ENCODE results near the gene KCP.
A peak's percentile ranks its signal among the peaks of the same experiment; 100 is the strongest.
"Not testable (repeated sequence)": the region's sequence is repeated elsewhere in the genome, so short reads cannot be mapped to it uniquely, and the experiment has no call there.

Gene KCP

DNA sequence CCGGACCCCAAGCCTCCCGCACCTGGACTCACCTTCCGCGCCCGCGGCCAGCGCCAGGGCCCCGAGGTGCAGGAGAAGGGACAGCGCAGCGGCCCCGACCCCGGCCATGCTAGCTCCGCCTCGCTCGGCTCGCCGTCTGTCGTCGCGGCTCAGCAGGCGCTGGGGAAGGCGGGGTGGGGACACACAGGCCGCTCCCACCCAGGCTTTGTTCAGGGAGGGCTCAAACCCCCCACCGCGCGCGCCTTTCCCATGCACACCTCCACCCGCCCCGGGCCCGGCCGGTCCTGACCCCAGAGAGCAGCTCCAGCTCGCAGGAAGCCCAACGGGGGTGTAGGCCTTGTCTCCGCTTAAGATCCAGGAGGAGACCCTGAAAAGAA lies at the start of gene KCP:
Gene KCP, minus strand, starts transcription at position 141 of the 377 bp plus-strand sequence. Its CDS starts 33 bp downstream, at position 108.
- DNase-seq: no peak

DNA sequence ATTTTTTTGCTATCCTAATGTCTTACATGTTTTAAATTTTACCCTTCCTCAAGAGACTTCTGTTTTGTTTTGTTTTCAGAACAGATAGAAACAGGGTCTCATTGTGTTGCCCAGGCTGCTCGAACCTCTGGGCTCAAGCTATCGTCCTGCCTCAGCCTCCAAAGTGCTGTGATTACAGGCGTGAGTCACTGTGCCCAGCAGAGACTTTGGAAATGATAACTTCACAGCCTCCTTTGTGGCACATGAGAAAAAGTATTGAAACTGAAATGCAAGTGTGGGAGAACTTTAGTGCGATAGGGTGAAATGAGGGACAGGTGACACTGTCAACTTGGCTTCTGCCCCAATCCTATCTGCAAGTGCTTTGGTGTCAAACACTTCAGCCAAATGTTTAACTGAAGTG lies 48.8 kb upstream of the KCP start:
- DNase-seq: no peak

DNA sequence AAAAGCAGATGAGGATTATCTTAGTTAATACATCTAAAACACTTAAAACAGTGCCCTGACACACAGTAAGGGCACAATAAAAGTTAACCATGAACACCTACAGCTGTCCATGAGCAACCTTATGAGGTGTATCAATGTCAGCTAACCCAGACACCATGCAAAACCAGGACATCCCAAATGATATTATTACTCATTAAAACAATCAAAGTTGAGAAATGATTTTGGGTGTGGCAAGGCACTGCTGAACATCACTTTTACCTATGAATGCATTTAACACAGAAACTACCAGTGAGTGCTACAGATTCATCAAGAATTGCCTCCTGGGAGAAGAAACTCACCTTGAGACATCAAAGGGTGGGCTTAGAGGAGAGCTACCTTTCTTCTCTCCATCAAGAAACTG lies 45.5 kb upstream of the KCP start:
- no peak for DNase-seq

DNA sequence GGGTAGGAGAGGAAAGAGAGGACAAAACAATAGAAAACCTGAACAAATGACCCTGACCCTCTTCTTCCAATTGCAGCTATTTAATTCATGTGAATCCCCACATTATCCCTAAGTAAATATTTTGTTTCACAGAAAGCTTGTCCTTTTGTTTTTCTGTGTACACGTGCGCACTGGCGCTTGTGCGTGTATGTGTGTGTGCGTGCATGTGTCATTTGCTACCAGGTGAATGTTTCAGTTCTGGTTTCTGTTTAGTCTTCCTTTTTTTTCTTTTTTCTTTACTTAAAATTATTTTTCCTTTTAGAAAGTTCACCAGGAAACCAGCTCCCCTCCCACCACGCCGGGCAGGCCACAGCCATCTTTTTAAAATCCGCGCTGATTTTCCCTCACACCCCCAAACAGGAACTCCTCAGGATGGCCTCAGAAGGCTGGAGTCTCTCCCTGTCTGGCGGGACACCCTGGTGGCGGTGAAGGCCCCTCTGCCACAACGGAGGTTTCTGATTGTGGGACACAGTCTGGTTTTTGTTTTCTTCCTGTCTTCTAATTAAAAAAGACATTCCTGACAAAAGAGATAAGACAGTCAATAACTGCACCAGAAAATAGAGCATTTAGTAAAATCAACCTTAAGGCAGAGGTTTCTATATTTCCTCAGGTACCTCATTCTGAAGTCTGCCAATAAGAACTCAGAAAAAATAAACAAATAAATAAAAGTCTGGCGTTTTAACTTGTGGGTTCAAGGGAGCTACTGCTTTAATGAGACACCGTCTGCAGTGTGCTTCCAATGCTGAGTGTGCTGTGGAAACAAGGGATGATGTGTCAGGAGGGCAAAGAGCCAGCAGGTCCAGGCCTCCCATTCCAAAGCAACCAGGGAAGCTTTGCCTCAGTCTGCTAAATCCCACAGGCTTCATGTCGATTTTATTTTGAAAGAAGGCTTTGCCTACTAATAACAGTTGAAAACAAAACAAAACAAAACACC lies 44.6 kb upstream of the KCP start:
- peak in 1 of 14 donors; percentile 12 for DNase-seq

DNA sequence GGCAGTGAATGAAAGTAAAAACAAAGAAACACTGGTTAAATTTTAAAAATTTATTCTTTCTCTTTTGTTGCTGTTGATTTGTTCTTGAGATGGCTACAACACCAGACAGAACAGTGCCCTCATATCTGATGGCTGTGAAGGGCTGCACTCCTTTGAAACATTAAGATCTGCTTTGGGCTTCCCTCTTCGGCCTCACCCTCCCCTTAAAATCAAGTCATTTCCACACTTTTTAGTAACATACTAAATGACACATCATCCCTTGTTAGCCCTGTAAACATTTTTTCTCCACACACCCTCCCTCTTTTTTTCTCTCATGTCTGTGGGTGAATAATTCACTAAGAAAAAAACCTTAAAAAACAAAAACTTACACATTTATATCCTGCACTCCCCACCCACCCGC lies 43.6 kb upstream of the KCP start:
- DNase-seq: no peak

DNA sequence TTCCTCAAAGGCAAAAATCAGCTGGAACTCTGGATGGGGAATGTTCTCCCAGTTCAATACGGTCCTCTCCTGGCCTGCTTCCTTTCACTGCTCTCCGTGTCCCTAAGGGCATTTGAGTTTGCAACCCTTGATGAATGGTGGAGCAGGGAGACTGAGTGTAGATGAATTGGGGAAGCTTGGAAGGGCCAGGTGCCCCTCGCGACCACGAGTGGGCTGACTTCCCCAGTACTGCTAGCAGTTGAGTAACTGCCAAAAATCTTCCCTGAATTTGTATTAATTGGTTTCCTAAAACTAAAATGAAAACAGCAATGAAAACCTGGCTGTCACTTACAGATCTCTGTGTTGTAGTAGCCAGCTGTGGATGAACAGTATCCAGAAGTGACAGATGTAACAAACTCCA lies 40.8 kb upstream of the KCP start:
- no peak for DNase-seq

DNA sequence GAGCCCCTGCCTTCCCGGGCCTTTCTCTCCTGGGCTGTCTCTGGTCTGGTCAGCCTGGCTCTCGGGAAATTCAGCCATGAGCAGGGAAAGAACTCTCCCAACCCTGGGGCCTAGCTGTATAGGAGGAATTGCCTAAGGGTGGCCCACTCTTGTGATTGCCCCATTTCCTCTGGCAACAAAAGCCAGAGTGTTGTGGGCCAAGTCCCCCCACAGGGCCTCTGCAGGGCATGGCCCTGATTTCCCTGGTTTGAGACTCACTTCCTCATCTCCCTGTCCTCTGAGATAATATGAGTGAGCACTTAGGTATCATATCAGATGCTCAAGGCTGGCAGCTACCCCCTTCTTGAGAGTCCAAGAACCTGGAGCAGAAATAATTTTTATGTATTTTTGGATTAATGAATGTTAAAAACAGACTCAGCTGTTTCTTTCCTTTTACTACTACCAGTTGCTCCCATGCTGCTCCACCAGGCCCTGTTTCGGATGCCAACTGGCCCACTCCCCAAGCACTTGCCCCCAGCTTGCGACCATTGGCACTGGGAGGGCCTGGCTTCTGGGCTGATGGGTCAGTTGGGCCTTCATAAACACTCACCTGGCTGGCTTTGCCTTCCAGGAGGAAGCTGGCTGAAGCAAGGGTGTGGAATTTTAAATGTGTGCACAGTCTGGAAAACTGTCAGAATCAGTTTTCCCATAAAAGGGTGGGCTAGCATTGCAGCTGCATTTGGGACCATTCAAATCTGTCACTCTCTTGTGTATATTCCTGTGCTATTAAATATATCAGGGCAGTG lies 38.7 kb upstream of the KCP start:
- DNase-seq: peak in 3 of 14 donors; percentile 18 to 19 (median 18)

DNA sequence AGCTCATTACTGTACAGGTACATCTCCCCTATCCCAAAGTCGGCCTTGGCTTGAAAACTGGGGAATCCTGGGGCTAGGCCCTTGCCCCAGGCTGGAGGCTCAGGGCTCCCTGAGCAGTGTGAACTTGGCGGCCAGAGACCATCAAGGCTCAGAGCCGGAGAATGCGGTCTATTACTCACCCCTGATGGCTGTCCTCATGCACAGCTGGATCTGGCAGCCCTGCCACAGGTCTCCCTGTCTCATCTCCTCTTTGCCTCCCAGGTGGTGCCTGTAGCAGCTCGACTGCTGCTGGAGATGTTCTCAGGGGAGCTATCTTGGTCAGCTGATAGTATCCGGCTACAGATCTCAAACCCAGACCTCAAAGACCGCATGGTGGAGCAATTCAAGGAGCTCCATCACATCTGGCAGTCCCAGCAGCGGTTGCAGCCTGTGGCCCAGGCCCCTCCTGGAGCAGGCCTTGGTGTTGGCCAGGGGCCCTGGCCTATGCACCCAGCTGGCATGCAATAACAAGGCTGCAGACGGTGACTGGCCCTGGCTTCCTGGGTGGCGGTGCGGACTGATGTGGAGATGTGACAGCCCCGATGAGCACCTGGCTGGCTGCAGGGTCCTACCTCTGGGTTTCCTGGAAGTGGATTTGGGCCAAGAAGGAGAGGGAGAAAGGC lies 37.9 kb upstream of the KCP start:
- DNase-seq: no peak

DNA sequence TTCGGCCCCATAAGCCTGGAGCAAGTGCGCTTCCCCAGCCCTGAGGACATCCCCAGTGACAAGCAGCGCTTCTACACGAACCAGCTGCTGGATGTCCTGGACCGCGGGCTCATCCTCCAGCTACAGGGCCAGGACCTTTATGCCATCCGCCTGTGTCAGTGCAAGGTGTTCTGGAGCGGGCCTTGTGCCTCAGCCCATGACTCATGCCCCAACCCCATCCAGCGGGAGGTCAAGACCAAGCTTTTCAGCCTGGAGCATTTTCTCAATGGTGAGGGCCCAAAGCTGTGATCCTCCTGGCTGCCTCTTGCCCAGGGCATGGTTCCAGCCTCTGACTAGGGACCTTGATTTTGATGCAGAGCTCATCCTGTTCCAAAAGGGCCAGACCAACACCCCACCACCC lies 37.3 kb upstream of the KCP start:
- DNase-seq: no peak

DNA sequence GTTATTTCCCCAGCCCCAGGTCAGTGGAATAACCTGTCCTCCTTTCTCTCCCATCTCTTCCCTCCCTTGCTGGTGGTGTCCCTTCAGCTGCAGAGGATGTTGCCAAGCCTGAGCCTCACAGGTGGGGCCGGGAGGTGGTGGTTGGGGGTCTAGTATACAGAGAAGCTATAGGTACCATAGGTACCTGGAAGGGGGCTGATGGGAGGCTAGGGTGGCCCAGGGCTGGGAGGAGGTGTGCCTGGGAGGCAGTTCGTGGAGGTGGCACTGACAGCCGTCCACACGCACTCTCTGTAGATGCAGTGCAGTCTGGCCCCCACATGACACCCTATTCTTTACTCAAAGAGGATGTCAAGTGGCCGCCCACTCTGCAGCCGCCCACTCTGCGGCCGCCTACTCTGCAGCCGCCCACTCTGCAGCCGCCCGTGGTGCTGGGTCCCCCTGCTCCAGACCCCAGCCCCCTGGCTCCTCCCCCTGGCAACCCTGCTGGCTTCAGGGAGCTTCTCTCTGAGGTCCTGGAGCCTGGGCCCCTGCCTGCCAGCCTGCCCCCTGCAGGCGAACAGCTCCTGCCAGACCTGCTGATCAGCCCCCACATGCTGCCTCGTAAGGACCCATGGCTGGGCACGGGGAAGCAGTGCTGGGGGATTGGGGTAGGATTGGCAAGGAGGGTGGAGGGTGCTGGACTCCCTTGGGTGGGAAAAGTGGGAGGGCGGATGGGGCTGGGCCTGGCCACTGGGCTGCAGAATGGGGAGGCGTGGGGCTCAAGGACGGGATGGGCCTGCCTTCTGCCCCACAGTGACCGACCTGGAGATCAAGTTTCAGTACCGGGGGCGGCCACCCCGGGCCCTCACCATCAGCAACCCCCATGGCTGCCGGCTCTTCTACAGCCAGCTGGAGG lies 36.7 kb upstream of the KCP start:
- DNase-seq: no peak

DNA sequence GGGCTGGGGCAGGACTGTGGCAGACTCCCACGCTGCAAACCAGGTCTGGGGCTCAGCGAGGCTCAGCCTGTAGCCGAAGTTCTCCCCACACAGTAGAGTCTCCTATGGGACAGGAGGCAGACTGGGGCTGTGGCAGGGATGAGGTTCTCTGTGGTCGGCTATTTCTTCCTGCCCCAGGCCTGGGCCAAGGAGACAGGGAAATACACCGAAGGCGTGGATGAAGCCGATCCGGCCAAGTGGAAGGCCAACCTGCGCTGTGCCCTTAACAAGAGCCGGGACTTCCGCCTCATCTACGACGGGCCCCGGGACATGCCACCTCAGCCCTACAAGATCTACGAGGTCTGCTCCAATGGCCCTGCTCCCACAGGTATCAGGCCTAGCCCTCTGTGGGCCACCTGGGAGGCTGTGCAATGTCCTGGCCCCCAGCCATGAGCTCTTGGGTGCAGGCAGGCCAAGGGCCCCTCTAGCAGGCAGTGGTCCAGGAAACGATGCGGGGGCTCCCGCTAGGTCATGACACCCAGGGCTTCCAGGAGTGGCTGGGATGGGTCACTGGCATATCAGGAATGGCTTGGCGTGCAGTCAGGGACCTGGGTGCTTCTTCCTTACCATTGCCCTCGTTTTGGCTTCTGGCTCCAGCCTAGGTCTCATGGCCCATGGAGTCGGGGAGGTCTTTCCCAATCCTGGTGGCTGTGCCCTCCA lies 35.3 kb upstream of the KCP start:
- no peak for DNase-seq

DNA sequence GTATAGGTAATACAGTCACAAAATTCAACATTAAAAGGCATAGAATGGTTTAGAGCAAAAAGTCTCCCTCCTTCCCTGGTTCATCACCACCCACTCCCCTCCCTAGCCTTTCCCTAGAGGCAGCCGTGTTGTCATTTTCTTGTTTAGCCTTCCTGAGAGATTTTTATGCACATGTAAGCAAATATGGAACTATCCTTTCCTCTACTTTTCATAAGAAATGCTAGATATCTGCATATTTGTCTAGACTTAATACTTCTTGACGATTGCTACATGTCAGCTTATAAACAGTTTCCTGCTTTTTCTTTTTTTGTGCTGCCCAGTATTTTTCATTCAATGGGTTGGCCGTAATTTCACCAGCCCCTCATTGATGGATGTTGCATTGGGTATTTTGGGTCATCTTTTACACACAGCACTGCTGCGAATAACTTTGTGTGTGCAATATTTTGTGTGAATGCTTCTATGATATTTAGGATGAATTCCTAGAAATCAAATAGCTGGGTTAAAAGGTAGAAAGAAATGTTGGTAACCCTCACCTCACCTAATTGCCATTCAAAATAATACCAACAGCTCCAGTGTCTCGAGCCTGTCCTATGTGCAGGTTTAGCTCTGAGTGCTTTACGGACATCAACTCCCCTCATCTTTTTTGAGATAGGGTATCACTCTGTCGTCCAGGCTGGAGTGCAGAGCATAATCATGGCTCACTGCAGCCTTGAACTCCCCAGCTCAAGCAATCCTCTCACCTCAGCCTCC lies 34.2 kb upstream of the KCP start:
- DNase-seq: no peak

DNA sequence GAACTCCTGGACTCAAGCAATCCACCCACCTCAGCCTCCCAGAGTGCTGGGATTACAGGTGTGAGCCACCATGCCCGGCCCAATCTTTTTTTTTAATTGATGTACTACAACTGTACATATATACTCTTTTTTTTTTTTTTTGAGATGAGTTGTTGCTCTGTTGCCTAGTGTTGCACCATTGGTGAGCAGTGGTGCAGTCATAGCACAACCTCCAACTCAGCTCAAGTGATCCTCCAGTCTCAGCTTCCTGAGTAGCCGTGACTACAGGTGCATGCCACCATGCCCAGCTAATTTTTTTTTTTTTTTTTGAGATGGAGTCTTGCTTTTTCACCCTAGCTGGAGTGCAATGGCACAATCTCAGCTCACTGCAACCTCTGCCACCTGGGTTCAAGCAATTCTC lies 32.7 kb upstream of the KCP start:
- not testable (repeated sequence) for DNase-seq

DNA sequence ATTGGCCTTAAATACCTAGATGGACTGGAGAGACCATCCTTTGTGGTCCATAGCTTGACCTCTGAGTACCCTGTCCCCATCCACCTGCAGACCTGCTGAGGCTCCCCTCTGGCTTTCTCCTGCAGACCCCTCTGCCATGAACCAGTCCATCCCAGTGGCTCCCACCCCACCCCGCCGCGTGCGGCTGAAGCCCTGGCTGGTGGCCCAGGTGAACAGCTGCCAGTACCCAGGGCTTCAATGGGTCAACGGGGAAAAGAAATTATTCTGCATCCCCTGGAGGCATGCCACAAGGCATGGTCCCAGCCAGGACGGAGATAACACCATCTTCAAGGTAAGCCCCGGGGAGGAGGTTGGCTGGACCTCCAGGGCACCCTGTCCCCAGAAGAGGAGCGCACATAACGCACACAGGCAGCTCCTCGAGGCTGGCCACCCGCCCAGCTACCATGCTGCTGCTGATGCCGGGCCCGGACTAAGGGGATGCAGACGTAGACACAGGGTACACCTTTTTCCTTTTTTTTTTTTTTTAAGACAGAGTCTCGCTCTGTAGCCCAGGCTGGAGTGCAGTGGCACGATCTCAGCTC lies 31.5 kb upstream of the KCP start:
- no peak for DNase-seq

DNA sequence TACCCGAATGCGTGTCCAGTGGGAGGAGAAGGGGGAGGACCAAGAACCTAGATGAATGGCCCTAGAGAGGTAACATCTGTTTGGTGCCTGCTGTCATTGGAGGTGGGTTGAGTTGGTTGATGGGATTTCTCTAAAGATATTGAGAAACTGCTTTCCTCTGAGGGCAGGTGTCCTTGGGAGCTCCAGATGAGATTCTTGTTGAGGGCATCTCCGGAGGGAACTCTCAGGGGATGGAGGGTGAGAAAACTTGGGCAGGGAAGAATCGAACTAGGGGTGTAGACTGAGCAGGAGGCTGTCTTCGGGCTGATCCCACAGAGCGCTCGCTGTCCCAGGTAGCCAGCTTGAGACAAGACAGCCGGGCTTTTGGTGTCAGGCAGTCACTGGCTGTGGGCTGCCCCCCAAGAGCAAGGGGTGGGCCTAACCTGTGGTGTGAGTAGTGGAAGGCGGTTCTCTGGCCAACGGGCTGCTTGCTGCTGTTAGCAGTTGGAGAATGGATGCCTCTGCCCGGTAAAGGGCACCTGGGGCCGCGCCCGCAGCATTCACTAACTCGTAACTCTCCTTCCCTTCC lies 30.9 kb upstream of the KCP start:
- DNase-seq: no peak

DNA sequence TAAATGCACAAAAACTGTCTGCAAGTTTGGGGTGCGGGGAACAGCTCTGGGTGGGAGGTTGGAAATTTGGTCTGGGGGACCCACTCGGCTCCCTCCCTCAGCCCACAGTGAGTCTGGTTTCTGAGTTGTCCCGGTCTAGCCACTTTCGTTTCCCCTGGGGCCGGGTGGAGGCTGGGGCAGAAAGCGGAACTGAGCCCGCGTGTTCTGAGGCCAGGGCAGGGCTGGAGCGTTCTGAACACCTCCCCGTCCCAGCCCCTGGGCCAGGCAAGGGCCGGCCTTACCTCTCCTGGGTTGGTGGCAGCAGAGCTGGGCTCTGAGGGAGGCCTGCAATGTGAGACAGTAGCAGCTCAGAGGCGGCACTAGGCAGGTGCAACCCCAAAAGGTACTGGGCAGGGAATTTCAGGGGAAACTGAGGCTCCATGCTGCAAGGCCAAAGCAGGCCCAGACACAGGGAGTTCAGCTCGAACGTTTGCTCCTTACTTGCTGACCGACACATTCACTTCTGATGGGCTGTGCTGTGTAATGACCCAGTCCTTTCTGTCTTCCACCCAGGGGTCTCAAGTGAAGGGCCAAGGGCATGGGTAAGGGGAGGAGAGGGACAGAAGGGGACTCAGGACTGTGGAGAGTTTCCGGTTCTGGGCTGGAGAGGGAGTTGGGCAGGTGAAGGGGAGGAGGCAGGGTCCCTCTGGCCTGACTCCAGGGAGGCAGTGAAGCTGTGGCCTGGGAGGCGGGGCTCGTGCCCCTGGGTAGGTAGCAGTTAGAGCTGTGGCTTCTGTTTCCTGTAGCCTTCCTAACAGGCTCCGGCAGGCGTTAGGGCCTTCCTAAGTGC lies 30.2 kb upstream of the KCP start:
- DNase-seq: peak in 6 of 14 donors; percentile 21 to 66 (median 46)

DNA sequence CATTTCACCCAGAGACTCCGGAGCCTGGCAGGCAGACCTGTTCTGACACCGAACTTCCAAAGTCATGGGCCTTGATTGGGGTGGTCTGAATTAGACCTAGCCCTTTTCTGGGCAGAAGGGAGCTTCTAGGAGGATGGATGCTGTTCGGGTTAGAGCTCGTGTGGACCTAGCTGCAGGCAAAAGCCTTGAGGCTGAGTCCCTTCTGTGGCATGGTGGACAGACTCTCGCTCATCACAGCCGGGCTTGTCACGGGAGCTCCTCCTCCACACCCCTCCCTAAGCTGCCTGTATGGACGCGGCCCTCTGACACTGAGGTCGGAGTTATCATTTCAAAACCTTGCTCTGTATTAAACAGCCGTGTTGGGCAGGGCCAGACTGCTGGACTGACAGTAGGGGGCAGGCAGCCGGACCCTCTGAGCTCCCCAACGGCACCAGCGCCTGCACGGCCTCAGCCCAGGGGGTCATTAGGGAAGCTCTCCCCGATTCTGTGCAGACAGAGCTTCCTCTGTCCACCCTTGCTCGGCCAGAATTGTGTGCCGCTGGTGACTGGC lies 29.4 kb upstream of the KCP start:
- DNase-seq: no peak

DNA sequence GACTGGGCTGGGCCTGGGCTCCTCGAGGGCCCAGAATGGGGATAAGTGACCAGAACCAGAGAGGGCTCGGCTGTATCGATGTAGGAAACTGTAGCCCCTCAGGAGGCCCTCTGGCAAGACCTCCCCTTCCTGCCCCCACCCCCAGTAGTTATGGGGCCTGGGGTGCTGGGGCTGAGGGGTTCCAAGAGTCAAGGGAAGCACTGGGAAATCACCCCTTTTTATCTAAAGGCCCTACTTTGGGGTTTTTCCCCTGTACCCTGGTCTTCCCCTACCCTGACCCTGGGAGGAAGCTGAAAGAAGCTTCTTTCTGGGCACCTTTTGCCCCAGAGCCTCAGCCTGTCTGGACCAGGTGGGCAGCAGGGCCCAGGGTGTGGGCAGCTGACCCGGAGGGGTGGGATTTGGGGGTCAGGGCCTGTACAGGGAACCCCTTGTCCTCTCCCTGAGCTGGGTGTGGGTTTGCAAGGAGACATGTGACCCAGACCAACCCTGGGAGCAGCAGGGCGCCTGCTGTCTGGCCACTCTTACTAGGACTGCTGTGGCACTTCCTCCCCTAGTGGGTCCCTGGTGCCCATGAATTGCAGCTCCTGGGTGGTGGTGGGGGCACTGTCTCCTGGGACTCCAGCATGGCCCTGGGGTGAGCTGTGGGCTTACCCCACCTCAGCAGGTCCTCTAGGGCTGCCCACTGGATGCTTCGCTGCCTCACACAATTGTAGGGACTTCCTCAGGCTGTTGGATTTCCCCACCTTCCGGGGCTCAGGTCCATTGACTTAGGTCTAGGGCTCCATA lies 28.8 kb upstream of the KCP start:
- peak in 4 of 14 donors; percentile 19 to 53 (median 35) for DNase-seq

Measured in C1 segment of cervical spinal cord (tissue), 14 donors.